ENCODE data around the gene C1QL2.
A peak's percentile ranks its signal among the peaks of the same experiment; 100 is the strongest.

The C1QL2 gene

DNA sequence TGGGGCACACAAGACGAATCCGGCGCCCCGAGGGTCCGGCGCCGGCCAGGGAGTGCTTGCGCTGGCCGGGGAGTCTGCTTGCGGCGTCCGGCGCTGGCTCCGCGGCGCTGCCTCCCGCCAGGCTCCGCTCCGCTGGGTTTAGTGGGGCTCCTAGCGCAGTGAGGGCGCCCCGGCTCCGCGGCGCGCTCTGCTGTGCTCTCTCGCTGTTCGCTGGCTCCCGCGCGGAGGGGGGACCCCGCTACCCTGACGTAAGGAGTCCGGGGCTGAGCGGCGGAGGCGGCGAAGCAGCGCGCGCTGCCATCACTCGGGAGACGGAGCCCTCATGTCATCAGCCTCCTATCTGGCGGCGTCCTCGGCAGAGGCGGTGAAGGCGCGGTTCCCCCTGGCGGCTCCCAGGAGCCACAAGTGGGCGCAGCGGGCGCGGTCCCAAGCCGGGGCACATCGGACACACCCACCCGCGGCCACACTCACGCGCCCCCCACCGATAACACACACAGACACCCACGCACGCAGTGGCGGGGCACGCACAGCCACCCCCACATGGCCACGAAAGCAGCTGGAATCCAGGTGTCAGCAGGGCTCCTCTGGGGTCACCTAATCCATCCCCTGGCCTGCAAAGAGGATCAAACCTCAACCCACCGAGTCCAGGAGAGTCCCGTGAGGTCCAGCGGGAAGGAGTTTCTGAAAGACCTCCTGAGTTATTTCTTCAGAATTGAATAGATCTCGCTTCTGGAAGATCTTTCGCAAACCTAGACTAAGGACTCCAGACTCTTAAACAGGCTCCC is at the start of gene C1QL2:
Gene C1QL2 (minus strand): TSS at position 189 of the 785 bp plus-strand sequence. CDS start 482 bp downstream, outside the sequence.
- peak; percentile 35 to 63 for DNase-seq

GRCh38 chr2:119207447-119207846 is 48.9 kb upstream of the C1QL2 start:
- no peak for DNase-seq

GRCh38 chr2:119206201-119206600 is 47.6 kb upstream of the C1QL2 start:
- no peak for DNase-seq

- no peak for DNase-seq
Observed at GRCh38 chr2:119205001-119205706, 46.6 kb upstream of the C1QL2 start.

DNA sequence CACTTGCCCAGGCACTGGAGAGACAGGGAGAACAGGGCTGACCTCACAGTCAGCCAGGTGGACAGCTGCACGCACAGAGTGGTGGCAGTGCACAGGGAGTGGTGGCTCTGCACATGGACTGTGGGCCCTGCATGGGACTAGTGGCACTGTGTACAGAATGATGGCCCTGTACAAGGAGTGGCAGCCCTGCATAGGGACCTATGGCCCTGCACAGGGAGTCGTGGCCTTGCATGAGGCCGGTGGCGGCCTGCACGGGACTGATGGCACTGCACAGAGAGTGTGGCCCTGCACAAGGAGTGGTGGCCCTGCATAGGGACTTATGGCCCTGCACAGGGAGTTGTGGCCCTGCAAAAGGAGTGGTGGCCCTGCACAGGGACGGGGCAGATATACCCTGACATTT is 46.0 kb upstream of the C1QL2 start:
- no peak for DNase-seq

- no peak for DNase-seq
Observed at GRCh38 chr2:119202610-119203310, 44.2 kb upstream of the C1QL2 start.

DNA sequence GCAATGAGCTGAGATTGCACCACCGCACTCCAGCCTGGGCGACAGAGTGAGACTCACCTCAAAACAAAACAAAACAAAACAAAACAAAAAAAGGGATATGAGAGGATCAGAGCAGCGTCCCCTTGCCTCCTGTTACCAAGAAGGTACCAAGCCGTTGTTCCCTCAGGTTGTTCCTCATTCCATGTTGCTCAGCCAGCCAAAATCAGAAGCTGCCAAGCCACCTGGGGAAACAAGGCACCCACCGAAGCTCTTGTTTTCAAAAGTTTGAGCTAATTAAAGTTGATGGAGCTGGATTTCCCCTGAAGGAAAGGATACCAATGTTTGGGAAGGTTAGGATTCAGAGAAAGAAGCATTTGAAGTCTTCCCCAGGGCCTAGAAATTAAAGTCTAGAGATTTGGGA is 43.3 kb upstream of the C1QL2 start:
- DNase-seq, result no peak

GRCh38 chr2:119198240-119198840 is 39.8 kb upstream of the C1QL2 start:
- DNase-seq, result no peak

DNA sequence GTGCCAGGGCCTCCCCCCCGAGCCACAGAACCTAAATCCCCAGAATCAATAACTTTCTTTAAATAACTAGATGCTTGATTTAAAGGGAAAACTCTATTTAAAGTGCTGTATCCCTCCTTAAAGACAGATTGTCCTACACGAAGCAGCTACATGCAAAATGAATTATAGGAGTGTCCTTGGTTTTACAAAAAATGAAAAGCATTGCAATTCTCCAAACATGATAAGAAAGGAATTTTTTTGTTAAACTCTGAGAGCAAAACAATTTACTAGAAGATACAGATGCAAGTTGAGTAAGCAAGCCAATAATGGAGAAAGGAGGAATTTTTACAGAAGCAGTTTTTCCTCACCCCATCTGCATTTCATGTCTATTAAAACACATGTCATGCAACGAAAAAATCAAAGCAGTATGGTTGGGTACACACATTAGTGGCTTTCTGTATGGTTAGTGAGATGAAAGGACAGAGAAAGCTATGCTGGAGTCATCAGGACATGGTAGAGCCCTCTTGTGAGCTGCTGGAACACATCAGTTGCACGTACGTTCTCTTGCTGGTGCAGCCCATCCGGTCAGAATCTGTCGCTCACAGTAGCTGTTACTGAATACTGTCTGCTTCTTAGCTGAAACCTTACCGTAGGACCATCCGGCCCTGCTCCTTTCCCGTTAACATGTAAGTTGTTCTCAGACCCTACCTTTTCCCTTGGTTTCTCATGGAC is 39.1 kb upstream of the C1QL2 start:
- no peak for DNase-seq

DNA sequence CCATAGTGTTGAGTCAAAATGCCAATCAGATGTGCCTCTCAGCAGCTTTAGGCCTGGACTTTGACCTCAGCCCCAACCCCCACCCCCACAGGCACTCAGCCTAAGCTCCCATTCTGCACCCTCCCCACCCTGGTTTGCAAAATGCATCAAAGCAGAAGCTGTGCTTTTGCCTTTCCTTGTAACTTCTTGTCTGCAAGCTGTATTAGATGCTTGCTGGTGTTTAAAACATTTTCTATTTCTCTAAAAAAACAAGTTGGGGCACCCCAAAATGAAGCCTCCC is 38.5 kb upstream of the C1QL2 start:
- DNase-seq, result no peak

DNA sequence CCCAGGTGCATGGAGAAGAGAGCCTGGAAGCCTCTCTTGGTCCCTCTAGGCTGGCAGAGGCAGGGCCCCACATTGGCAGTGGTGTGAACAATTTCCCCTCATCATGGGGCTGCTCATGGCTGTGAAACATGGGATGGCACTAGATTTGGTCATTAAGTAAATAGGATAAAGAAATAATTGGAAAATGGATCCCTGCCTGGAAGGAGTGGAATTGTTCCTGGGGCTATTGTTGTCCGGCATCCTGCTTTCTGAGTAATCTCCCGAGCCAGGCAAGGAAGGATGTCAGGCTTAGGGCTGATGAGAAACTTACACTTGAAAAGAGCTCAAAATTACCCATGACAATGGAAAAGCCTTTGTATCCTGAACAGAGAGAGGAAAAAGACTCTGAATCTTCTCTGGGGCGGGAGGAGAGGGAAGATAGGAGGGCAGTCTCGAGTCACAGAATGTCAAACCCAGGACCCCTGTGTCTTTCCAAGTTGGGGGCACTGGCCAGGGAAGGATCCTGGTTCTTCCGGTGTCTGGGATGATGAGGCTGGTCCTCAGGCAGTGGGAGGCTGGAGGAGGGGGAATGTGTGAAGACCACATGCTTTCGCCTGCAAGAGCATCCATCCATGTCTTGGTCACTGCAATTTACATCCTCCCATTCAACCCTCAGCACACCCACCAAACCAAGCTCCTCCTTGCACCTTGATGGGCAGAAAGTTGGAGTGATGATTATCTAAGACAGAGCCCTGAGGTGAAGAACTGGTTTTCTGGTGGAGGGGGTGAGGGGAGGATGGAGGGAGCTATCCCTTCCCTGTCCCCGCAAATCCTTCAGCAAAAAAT is 38.0 kb upstream of the C1QL2 start:
- DNase-seq, result no peak

GRCh38 chr2:119195887-119196286 is 37.3 kb upstream of the C1QL2 start:
- DNase-seq, result no peak

GRCh38 chr2:119195001-119195400 is 36.5 kb upstream of the C1QL2 start:
- DNase-seq, result no peak

GRCh38 chr2:119192893-119193292 is 34.3 kb upstream of the C1QL2 start:
- DNase-seq, result no peak

- DNase-seq, result no peak
Observed at GRCh38 chr2:119190321-119191111, 32.0 kb upstream of the C1QL2 start.

GRCh38 chr2:119184512-119184911 is 26.0 kb upstream of the C1QL2 start:
- peak; percentile 34 to 36 for DNase-seq

- DNase-seq, result no peak
Observed at GRCh38 chr2:119181791-119182445, 23.4 kb upstream of the C1QL2 start.

GRCh38 chr2:119181391-119181790 is 22.8 kb upstream of the C1QL2 start:
- no peak for DNase-seq

- DNase-seq, result no peak
Observed at GRCh38 chr2:119180892-119181291, 22.3 kb upstream of the C1QL2 start.

DNA sequence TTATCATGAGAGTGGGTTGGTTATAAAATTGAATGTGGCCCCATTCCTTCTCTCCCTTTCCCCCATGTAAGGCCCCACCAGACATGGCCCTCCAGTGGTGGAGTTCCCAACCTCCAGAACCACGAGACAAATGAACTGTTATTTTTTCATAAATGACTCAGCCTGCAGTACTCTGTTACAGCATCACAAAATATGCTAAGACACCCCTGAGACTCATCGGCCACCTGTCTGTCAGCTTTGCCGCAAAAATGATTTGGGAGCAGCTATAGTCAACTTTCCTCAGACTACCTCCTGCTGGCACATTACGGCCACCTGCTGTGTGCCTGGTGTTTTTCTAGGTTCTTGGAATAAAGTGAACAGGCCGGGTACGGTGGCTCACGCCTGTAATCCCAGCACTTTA is 21.4 kb upstream of the C1QL2 start:
- no peak for DNase-seq

- no peak for DNase-seq
Observed at GRCh38 chr2:119179202-119179601, 20.7 kb upstream of the C1QL2 start.
